ENCODE data around the gene ZFP92. TPM values are rescaled to one million over a fixed set of nuclear protein-coding genes. Genes with fewer than 3 reads are reported as not detected.

The ZFP92 gene
- total RNA-seq, 1 donor from 2014 or later = 0.25 TPM

GRCh38 chrX:153446636-153446936 lies 35.3 kb downstream of the ZFP92 start:
- Histone ChIP-seq H3K27me3 (no peaks in the 10 kb centered on the region), H3K4me3 (no peak overlapping the region), H3K36me3 (no peaks in the 10 kb centered on the region), H3K9me3 (no peaks in the 10 kb centered on the region), H3K27ac (no peak overlapping the region), H3K4me1 (no peaks in the 10 kb centered on the region)
- no peak for DNase-seq (ENCODE audit: extremely low spot score in 2 of 2)
- intact Hi-C loops (cut with DNase I) = no loop called here
- no peak for TF ChIP-seq POLR2AphosphoS5 (IDR thresholded peaks at IDR 0.05; ENCODE audit: insufficient read depth in 1 of 2, low read depth in 1 of 2)

DNA sequence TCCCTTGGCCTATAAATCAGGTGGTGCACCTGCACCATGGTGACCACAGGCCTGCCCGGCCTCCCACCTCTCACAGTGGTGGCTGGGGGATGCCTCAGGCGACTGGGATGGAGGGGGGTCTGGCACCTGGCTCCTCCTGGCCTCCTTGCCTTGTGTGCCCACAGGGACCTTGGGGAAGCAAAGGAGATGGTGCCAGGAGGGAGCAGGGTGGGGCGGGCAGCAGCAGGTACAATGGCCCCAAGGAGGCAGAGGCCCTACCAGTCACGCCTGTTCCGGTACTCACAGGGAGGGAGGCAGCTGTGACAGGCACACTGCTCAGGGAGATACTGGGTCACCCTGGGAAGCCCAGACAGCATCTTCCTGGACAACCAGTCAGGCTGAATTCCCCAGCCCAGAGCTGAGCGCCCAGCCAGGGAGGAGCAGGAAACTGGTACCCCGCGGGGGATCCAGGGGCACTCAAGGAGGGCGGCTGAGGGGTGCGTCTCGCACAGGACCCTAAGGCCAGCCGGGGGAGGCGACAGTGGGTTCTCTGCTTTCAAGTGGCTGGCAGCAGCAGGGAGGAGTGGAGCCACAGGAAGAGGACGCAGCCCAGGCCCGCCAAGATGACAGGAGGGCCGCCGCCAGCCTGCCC lies 35.8 kb downstream of the ZFP92 start:
- TF ChIP-seq POLR2AphosphoS5 (IDR thresholded peaks at IDR 0.05; ENCODE audit: insufficient read depth in 1 of 2, low read depth in 1 of 2) = no peak
- Histone ChIP-seq H3K36me3 (no peaks in the 10 kb centered on the region), H3K9me3 (no peaks in the 10 kb centered on the region), H3K4me3 (no peak overlapping the region), H3K4me1 (no peaks in the 10 kb centered on the region), H3K27ac (no peak overlapping the region), H3K27me3 (no peaks in the 10 kb centered on the region)
- intact Hi-C loops (cut with DNase I) = no loop called here
- DNase-seq (ENCODE audit: extremely low spot score in 2 of 2) = no peak

GRCh38 chrX:153447581-153447960 lies 36.3 kb downstream of the ZFP92 start:
- intact Hi-C loops (cut with DNase I) = no loop called here
- H3K27me3 ChIP-seq = no peaks in the 10 kb centered on the region
- no peaks in the 10 kb centered on the region for H3K4me1 ChIP-seq
- H3K36me3 ChIP-seq = no peaks in the 10 kb centered on the region
- H3K9me3 ChIP-seq = no peaks in the 10 kb centered on the region
- TF ChIP-seq POLR2AphosphoS5 (IDR thresholded peaks at IDR 0.05; ENCODE audit: insufficient read depth in 1 of 2, low read depth in 1 of 2) (no peak), POLR2A (IDR thresholded peaks at IDR 0.05) (no peak), CTCF (IDR thresholded peaks at IDR 0.05) (no peak)
- no peak for DNase-seq (ENCODE audit: extremely low spot score in 2 of 2)
- no peak overlapping the region for H3K27ac ChIP-seq
- no peak overlapping the region for H3K4me3 ChIP-seq

- Histone ChIP-seq H3K4me1 (no peaks in the 10 kb centered on the region), H3K36me3 (no peaks in the 10 kb centered on the region), H3K4me3 (no peak overlapping the region), H3K27ac (no peak overlapping the region), H3K27me3 (no peaks in the 10 kb centered on the region), H3K9me3 (no peaks in the 10 kb centered on the region)
- TF ChIP-seq POLR2AphosphoS5 (IDR thresholded peaks at IDR 0.05; ENCODE audit: insufficient read depth in 1 of 2, low read depth in 1 of 2) (no peak), POLR2A (IDR thresholded peaks at IDR 0.05) (no peak), CTCF (IDR thresholded peaks at IDR 0.05) (no peak)
- DNase-seq (ENCODE audit: extremely low spot score in 2 of 2) = no peak
- intact Hi-C loops (cut with DNase I) = no loop called here
Observed at GRCh38 chrX:153448556-153449367, 37.5 kb downstream of the ZFP92 start.

DNA sequence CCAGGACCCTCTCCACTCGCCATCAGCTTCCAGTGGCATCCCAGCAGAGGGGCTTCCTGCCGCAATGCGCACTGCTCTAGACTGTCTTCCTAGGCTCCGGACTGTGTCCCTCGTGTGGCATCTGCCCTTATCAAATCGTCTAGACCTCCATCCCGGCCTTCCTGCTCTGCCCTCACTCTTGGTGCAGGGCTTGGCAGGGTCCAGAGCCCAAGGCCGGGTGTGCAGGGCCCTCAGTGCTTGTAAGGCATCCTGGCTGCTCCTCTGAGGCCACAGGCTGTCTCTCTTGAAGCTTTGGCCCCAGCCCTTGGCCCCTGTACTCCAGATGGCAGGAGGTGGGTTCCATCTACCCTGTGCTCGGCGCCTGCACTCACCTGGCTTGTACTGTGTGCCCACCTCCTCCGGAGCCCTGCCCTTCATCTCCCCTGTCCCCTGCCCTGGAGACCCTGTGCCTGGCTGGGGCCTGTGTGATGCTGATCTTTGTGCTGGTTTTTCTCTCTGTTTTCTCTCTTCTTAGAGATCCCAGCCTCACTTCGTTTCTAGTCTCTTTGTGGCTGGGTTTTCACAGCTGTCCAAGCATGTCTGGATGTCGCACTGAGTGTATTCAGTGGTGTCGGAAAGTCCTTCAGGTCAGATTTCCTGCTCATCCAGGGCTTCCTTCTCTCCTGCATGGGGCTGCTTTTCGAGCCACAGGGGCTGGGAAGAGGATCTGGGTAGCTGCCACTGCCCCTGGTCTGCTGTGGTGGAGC lies 38.3 kb downstream of the ZFP92 start:
- H3K36me3 ChIP-seq = no peaks in the 10 kb centered on the region
- H3K27ac ChIP-seq = no peak overlapping the region
- H3K4me1 ChIP-seq = no peaks in the 10 kb centered on the region
- no peaks in the 10 kb centered on the region for H3K9me3 ChIP-seq
- intact Hi-C loops (cut with DNase I) = no loop called here
- TF ChIP-seq POLR2AphosphoS5 (IDR thresholded peaks at IDR 0.05; ENCODE audit: insufficient read depth in 1 of 2, low read depth in 1 of 2) = no peak
- no peak for TF ChIP-seq POLR2A (IDR thresholded peaks at IDR 0.05)
- no peak for TF ChIP-seq CTCF (IDR thresholded peaks at IDR 0.05)
- no peak for DNase-seq (ENCODE audit: extremely low spot score in 2 of 2)
- no peak overlapping the region for H3K4me3 ChIP-seq
- no peaks in the 10 kb centered on the region for H3K27me3 ChIP-seq
